ENCODE measurements around the gene BICRAL.
"Not testable (repeated sequence)": the region's sequence is repeated elsewhere in the genome, so short reads cannot be mapped to it uniquely, and the experiment has no call there.

Gene BICRAL

GRCh38 chr6:42795651-42796050, 13.8 kb downstream of the BICRAL start:
- no peak for DNase-seq (ENCODE audit: low read depth in 2 of 2)

DNA sequence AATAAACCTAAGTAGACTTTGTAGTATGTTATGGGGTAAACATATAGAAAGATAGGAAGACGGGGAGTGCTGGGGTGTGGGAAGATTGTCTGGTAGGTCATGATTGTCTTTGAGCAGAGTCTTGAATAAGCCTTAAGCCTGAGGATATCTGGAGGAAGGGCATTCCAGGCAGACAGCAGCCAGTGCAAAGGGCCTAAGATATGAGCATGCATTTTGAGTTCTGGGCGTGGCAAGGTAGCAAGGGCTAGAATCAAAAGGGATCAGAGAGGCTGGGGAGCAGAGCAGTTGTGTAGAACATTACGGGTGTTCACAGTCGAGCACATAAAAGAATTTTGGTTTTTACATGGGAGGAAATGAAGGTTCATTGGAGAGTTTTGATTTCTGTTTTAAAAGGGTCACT, 14.3 kb downstream of the BICRAL start:
- no peak for DNase-seq (ENCODE audit: low read depth in 2 of 2)

DNA sequence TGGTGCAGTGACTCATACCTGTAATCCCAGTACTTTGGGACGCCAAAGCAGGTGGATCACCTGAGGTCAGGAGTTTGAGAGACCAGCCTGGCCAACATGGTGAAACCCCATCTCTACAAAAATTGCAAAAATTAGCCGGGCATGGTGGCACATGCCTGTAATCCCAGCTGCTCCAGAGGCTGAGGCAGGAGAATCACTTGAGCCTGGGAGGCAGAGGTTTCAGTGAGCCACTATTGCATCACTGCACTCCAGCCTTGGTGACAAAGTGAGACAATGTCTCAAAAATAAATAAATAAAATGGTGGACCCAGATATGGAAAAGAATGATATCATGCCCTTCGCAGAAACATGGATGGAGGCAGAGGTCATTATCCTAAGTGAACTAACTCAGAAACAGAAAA, 15.8 kb downstream of the BICRAL start:
- not testable (repeated sequence) for DNase-seq (ENCODE audit: low read depth in 2 of 2)

DNA sequence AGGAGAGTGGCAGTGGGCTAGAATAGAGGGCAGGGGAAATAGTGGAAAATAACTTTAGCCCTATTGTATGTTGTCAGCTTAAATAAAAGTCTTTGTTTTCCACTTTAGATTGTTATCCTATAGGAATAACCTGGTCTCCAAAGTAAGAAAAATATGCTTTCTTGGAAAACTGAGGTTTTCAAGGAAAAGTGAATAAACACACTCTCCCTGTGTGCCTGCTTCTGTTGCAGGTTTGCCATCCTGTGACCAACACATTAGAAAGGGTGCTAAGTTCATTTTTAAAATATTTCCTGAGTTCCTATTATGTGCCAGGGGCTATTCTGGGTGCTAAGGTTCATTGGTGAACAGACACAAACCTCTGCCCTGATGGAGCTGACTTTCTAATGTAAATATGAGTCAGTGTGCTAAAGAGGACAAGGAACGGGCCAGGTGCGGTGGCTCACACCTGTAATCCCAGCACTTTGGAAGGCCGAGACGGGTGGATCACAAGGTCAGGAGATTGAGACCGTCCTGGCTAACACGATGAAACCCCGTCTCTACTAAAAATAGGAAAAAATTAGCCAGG, 23.5 kb downstream of the BICRAL start:
- DNase-seq (ENCODE audit: low read depth in 2 of 2), result no peak

- DNase-seq (ENCODE audit: low read depth in 2 of 2), result not testable (repeated sequence)
Observed at GRCh38 chr6:42806359-42806758, 24.5 kb downstream of the BICRAL start.

- DNase-seq (ENCODE audit: low read depth in 2 of 2), result no peak
Observed at GRCh38 chr6:42808492-42809483, 26.9 kb downstream of the BICRAL start.

DNA sequence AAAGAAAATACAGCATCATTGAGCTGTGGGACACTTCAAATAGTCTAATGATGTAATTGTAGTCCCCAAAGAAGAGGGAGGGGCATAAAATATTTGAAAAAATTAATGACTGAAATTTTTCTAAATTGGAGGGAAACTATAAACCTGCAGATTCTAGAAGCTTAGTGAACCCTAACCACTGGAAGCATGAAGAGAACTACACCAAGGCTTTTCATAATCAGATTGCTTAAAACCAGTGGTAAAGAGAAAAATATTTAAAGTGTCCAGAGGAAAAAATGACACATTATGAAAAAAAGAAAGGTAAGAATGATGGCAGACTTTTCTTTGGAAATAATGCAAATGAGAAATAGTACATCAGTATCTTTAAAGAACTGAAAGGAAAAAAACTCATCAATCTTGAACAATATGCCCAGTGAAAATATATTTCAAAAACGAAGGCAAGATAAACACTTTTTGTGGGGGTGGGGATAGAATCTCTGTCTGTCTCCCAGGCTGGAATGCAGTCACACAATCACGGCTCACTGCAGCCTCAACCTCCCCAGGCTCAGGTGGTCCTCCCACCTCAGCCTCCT, 31.3 kb downstream of the BICRAL start:
- DNase-seq (ENCODE audit: low read depth in 2 of 2), result no peak

DNA sequence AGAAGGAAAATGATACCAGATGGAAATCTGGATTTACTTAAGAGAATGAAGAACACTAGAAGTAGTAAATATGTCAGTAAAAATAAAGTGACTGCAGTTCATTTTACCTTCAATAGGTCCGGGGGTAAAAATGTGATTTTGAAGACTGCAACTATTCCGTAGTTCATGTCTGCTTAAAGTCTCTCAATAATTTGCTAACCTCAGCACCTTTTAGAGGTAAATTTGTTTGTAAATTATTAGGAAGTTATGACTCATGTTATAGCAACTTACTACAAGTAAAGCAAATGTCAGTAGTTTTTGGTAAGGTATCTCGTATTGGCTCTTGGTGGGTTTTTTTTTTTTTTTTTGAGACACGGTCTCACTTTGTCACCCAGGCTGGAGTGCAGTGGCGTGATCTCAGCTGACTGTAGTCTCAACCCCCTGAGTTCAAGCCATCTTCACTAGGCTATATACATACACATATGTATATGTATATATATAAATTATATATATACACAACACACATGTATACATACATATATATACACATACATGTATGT, 32.1 kb downstream of the BICRAL start:
- DNase-seq (ENCODE audit: low read depth in 2 of 2), result no peak

DNA sequence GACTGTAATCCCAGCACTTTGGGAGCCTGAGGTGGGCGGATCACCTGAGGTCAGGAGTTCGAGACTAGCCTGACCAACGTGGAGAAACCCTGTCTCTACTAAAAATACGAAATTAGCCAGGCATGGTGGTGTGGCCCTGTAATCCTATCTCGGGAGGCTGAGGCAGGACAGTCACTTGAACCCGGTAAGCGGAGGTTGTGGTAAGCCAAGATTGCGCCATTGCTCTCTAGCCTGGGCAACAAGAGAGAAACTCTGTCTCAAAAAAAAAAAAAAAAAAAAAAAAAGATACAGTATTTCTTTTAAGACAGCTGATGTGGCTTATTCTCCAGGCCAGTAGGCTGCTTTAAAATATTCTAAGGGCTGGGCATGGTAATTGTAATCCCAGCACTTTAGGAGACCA, 33.9 kb downstream of the BICRAL start:
- not testable (repeated sequence) for DNase-seq (ENCODE audit: low read depth in 2 of 2)

GRCh38 chr6:42817907-42818306, 36.1 kb downstream of the BICRAL start:
- no peak for DNase-seq (ENCODE audit: low read depth in 2 of 2)

DNA sequence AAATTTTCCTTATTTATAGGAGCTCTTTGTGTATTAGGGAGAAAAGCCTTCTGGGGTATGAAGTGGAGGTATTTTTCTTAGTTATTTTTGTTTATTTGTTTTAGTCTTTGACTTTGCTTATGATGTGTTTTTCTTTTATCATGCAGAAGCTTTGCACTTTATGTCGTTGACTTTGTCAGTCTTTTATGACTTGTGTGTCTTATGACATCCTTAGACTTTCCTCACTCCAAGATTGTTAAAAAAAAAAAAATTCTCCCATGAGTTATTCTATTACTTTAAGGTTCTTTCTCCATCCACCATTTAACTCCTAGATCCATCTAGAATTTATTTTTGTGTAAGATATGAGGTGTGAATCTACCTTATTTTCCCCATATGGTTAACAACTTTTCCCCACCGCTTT, 36.6 kb downstream of the BICRAL start:
- no peak for DNase-seq (ENCODE audit: low read depth in 2 of 2)

DNA sequence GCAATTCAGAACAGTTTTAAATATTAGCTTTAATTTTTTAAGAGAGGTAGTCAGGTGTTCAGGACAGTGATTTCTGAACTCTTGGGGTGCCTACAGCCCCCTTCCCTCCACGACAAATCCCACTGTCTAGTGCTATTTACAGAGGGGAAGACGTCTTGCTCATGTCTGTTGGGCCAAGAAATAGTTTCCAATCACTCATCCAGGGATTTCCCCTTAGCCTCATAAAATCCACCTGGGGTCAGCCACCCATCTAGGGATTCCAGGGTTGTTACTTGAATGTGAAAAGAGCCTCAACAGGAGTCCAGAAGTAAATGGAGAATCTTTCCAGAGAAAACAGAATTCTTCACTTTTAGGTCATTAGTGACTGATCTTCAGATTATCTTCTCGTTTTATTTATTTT, 37.0 kb downstream of the BICRAL start:
- no peak for DNase-seq (ENCODE audit: low read depth in 2 of 2)

DNA sequence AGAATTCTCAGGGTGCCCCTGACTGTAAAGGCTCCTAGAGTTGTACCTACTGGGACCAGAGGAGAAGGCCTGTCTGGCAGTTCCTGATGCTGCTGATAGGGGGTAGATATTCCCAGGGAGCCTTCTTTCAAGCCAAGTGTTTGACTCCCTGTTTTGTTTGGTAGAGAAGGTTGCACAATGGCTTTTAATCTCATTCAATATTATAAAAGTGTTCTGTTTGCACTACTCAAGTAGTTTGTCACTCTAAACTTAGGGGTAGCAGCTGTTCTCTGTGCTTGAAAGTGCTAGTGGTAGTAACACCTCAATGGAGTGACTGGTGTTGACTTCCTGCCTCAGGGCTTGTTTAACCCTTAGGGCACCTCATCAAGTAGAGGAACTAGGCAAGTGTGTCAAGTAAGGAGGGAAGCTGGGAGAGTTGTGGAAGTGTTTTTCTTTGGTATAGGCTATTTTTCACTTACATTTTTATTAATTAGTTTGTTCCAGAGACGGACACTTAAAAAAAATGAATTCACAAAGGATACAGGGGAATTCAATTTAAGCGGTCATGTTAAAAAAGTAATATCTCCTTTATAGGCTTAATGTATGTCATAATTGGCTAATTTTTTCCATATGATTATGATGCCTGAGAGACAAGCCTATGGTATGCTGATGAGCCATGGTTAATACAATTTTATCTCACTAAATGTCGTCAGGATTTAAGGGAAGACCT, 38.1 kb downstream of the BICRAL start:
- no peak for DNase-seq (ENCODE audit: low read depth in 2 of 2)

- no peak for DNase-seq (ENCODE audit: low read depth in 2 of 2)
Observed at GRCh38 chr6:42820512-42821340, 38.9 kb downstream of the BICRAL start.

DNA sequence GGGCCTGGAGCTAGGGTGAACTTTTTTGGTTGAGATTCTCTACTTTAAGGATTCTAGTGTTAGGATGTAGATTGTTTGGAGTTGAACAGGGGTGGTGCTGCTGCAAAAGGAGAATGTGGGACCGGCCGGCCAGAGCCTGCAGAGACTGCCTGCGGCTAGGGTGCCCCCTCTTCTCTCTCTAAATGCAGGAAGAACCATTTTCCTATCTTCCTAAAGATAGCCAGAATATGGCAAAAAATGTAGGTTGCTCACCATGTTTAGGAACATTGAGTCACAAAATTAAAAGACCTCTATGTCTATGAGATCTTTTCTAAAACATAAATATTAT, 39.5 kb downstream of the BICRAL start:
- no peak for DNase-seq (ENCODE audit: low read depth in 2 of 2)

DNA sequence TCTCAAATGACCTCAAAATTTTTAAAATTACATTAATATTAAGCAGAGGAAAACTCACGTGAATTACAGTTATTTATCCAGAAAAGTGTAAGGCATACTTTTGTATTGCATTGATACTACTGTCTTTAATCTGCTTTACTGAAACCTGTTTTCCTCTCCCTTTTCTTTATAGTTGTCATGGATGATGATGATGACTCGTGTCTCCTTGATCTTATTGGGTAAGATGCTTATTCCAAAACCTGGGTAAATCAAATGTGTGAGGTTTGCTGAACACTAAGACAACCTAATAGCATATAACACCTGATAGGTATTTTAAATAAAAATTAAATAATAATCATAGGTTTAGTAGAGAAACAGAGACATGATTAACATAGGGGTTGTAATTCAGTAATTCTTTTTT, 40.0 kb downstream of the BICRAL start:
- no peak for DNase-seq (ENCODE audit: low read depth in 2 of 2)

- DNase-seq (ENCODE audit: low read depth in 2 of 2), result no peak
Observed at GRCh38 chr6:42829561-42830092, 47.8 kb downstream of the BICRAL start.

- no peak for DNase-seq (ENCODE audit: low read depth in 2 of 2)
Observed at GRCh38 chr6:42831237-42831636, 49.4 kb downstream of the BICRAL start.

DNA sequence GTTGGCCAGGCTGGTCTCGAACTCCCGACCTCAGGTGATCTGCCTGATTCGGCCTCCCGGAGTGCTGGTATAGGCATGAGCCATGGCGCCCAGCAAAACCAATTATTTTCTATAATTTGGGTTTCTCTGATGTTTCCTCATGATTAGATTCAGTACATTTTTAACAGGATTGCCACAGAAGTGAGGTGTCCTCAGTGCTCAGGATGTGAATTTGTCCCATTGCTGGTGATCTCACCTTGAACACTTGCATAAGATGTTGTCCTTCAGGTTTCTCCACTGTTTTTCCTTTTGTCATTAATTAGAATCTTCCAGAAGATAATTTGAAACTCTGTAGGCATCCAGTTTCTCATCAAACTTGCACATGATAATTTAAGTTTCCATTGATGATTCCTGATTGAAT, 52.2 kb downstream of the BICRAL start:
- DNase-seq (ENCODE audit: low read depth in 2 of 2), result no peak

DNA sequence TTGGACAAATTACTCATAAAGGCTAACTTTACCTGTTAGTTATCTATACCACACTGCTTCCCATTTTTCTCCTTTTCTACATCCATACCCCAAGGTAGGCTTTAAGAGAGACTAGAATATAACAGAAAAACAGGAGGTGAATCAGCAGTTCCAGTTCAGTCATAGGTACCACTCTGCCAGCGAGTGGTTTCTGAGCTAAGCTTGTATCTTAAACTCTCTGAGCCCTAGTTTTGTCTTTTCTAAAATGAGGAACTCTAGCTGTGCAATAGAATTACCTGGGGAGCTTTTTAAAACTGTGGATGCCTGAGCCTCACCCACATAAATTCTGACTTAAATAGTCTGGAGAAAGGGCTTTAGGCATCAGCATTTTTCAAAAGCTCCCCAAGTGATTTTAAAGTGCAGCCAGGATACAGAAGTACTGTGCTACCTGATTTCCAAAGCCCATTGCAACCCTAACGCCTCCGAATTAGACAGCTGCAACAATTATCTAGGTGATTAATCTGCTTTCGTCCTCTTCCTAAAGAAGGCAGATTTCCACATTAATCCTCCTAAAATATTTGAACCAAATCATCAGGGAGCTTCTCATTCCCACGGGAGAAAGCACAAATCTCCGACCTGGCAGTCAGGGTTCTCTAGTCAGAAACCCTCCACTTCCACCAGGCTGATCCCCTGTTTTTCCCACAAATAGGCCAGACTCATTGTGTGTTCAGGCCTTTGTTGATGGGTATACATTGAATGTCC, 60.2 kb downstream of the BICRAL start:
- DNase-seq (ENCODE audit: low read depth in 2 of 2), result no peak
